GM12864 (cell line): ENCODE data around the gene ACVR1B.

Experiments used
- DNase-seq: peaks from one replicate; pipeline ENCODE4 v3.0.0-alpha.2; 2011; ENCODE audit warnings: low read depth
- H3K4me3 ChIP-seq: 2 replicates; pipeline ENCODE4 v1.5.1; 2011; ENCODE audit warnings: mild to moderate bottlenecking, low read depth, low read length, control low read depth
- CTCF ChIP-seq: IDR thresholded peaks from 2 replicates; pipeline ENCODE4 v1.5.1; 2011; ENCODE audit warnings: low read depth, mild to moderate bottlenecking, moderate library complexity, low read length, control low read depth, inconsistent platforms; ENCODE audit errors: missing control alignments

Gene ACVR1B

GRCh38 chr12:51907856-51908425, 43.6 kb upstream of the ACVR1B start:
- no peak for TF ChIP-seq CTCF
- DNase-seq = no peak
- no peak overlapping the region for H3K4me3 ChIP-seq

GRCh38 chr12:51908876-51909592, 42.5 kb upstream of the ACVR1B start:
- DNase-seq = no peak
- TF ChIP-seq CTCF = no peak
- H3K4me3 ChIP-seq = no peak overlapping the region

- no peak for DNase-seq
- no peak for TF ChIP-seq CTCF
- no peak overlapping the region for H3K4me3 ChIP-seq
Measured at GRCh38 chr12:51910168-51910567, 41.3 kb upstream of the ACVR1B start.

- TF ChIP-seq CTCF = no peak
- H3K4me3 ChIP-seq = no peak overlapping the region
- no peak for DNase-seq
Measured at GRCh38 chr12:51910691-51911090, 40.8 kb upstream of the ACVR1B start.

GRCh38 chr12:51911307-51911706, 40.2 kb upstream of the ACVR1B start:
- DNase-seq = no peak
- no peak for TF ChIP-seq CTCF
- no peak overlapping the region for H3K4me3 ChIP-seq

GRCh38 chr12:51911788-51912711, 39.4 kb upstream of the ACVR1B start:
- no peak for TF ChIP-seq CTCF
- no peak for DNase-seq
- H3K4me3 ChIP-seq = no peak overlapping the region
